ENCODE data around the gene GET3. TPM values are rescaled to one million over a fixed set of nuclear protein-coding genes. Genes with fewer than 3 reads are reported as not detected.

Gene GET3
- total and polyA plus RNA-seq, 3 donors from 2014 or later, result 89.3 to 134 (median 109) TPM

GRCh38 chr19:12774588-12775555 is 37.6 kb downstream of the GET3 start, which contains the start of gene HOOK2:
Gene HOOK2 (minus strand): TSS chr19:12775552. CDS start chr19:12775449, 103 bp downstream.
- Histone ChIP-seq H3K27ac (peak within 1 kb of the TSS; percentile 33 to 72), H3K9me3 (no peaks in the 10 kb centered on the region), H3K4me3 (peak within 1 kb of the TSS; percentile 62 to 71), H3K4me1 (peaks cover 31% of the 10 kb centered on the region), H3K27me3 (no peaks in the 10 kb centered on the region), H3K36me3 (ENCODE audit: low read depth, missing control alignments) (no peaks in the 10 kb centered on the region)
- WGBS, 2 donors, result 16 to 48% methylated on average over 12 to 57 of the region's 58 CpGs
- intact Hi-C loops (cut with DNase I; ENCODE audit: low total_unique reads), result loop anchor here (10.0 kb wide), 1 partner anchor 70 kb away; no protein-coding TSS in a partner anchor
- DNase-seq, result peak; percentile 66
- TF ChIP-seq CTCF (IDR thresholded peaks at IDR 0.05) (no peak), POLR2A (IDR thresholded peaks at IDR 0.05) (no peak)

GRCh38 chr19:12777217-12778016 is 40.1 kb downstream of the GET3 start:
- H3K4me3 ChIP-seq, result peak overlapping the region; percentile 54 to 68
- H3K36me3 ChIP-seq (ENCODE audit: low read depth, missing control alignments), result no peaks in the 10 kb centered on the region
- H3K4me1 ChIP-seq, result peaks cover 34% of the 10 kb centered on the region
- H3K27ac ChIP-seq, result peak overlapping the region; percentile 93 to 95
- H3K9me3 ChIP-seq, result no peaks in the 10 kb centered on the region
- H3K27me3 ChIP-seq, result no peaks in the 10 kb centered on the region
- intact Hi-C loops (cut with DNase I; ENCODE audit: low total_unique reads), result loop anchor here (10.0 kb wide), 1 partner anchor 67 kb away; no protein-coding TSS in a partner anchor
- 8% methylated on average over 41 to 43 of the region's 43 CpGs for WGBS, 2 donors
- DNase-seq, result peak; percentile 82
- TF ChIP-seq POLR2A (IDR thresholded peaks at IDR 0.05) (no peak), CTCF (IDR thresholded peaks at IDR 0.05) (peak; percentile 92 to 95 (median 94))

- 0 to 2% methylated on average over 20 to 42 of the region's 44 CpGs for WGBS, 2 donors
- intact Hi-C loops (cut with DNase I; ENCODE audit: low total_unique reads), result loop anchor here (10.0 kb wide), 1 partner anchor 67 kb away; no protein-coding TSS in a partner anchor
- Histone ChIP-seq H3K36me3 (ENCODE audit: low read depth, missing control alignments) (no peaks in the 10 kb centered on the region), H3K27me3 (no peaks in the 10 kb centered on the region), H3K4me1 (peaks cover 40% of the 10 kb centered on the region), H3K4me3 (peak overlapping the region; percentile 54 to 68), H3K27ac (peak overlapping the region; percentile 93 to 95), H3K9me3 (no peaks in the 10 kb centered on the region)
- no peak for TF ChIP-seq CTCF (IDR thresholded peaks at IDR 0.05)
- no peak for TF ChIP-seq POLR2A (IDR thresholded peaks at IDR 0.05)
- DNase-seq, result peak; percentile 73
Observed at GRCh38 chr19:12778017-12778904, 41.0 kb downstream of the GET3 start.

GRCh38 chr19:12778905-12779161 is 41.5 kb downstream of the GET3 start:
- WGBS, 2 donors, result 0 to 20% methylated on average over 4 to 6 of the region's 6 CpGs
- peaks cover 46% of the 10 kb centered on the region for H3K4me1 ChIP-seq

More at GRCh38 chr19:12778905-12779161, 41.5 kb downstream of the GET3 start:
- Histone ChIP-seq H3K9me3 (no peaks in the 10 kb centered on the region), H3K27me3 (no peaks in the 10 kb centered on the region), H3K27ac (peak overlapping the region; percentile 93 to 95), H3K36me3 (ENCODE audit: low read depth, missing control alignments) (no peaks in the 10 kb centered on the region), H3K4me3 (peak overlapping the region in 1 of 2 donors; percentile 68)
- TF ChIP-seq CTCF (IDR thresholded peaks at IDR 0.05), result no peak
- no peak for TF ChIP-seq POLR2A (IDR thresholded peaks at IDR 0.05)
- no peak for DNase-seq
- intact Hi-C loops (cut with DNase I; ENCODE audit: low total_unique reads), result loop anchor here (10.0 kb wide), 1 partner anchor 66 kb away; no protein-coding TSS in a partner anchor
